OCI-LY3 (cell line): ENCODE results near the gene RAB13.
A peak's percentile ranks its signal among the peaks of the same experiment; 100 is the strongest.

ENCODE experiments used
- H2AFZ ChIP-seq: fragments of 200-600, 300-600 bp; shearing (Covaris generic); 2 replicates; pipeline ENCODE4 v1.6.0; 2014; ENCODE audit warnings: antibody characterized with exemption, low read depth, low read length
- H3K27ac ChIP-seq: fragments of 200-600, 300-600 bp; sonication (generic); 2 replicates; pipeline ENCODE4 v1.5.1; 2014; ENCODE audit warnings: mild to moderate bottlenecking, low read length, moderate library complexity, mixed read lengths
- H3K27me3 ChIP-seq: fragments of 200-600, 300-600 bp; sonication (generic); 2 replicates; pipeline ENCODE4 v1.6.1; 2014; ENCODE audit warnings: low read depth, low read length, mixed read lengths
- H3K36me3 ChIP-seq: fragments of 200-600, 300-600 bp; sonication (generic); replicated peaks from 2 replicates; pipeline ENCODE3; 2014; ENCODE audit warnings: low read depth, low read length, mixed read lengths
- H3K4me1 ChIP-seq: fragments of 300-600, 200-600 bp; sonication (generic); 2 replicates; pipeline ENCODE4 v1.6.1; 2014; ENCODE audit warnings: low read length, mixed read lengths
- H3K4me2 ChIP-seq: fragments of 200-600, 300-600 bp; sonication (generic); 2 replicates; pipeline ENCODE4 v1.6.1; 2014; ENCODE audit warnings: low read length, mixed read lengths
- H3K4me3 ChIP-seq: fragments of 300-600, 200-600 bp; sonication (generic); 2 replicates; pipeline ENCODE4 v1.5.1; 2014; ENCODE audit warnings: antibody characterized with exemption, mild to moderate bottlenecking, low read length, moderate library complexity
- H3K79me2 ChIP-seq: fragments of 300-600, 200-600 bp; shearing (Covaris generic); 2 replicates; pipeline ENCODE4 v1.6.1; 2014; ENCODE audit warnings: mild to moderate bottlenecking, low read length, mixed read lengths
- H3K9ac ChIP-seq: fragments of 300-600, 200-600 bp; shearing (Covaris generic); 2 replicates; pipeline ENCODE4 v1.6.0; 2014; ENCODE audit warnings: mild to moderate bottlenecking, low read length, moderate library complexity
- H3K9me3 ChIP-seq: fragments of 200-600, 300-600 bp; shearing (Covaris generic); 2 replicates; pipeline ENCODE4 v1.6.1; 2014; ENCODE audit warnings: low read length, mixed read lengths; ENCODE audit not compliant: insufficient read depth
- H4K20me1 ChIP-seq: fragments of 200-600, 300-600 bp; sonication (generic); 2 replicates; pipeline ENCODE4 v1.6.1; 2016; ENCODE audit warnings: low read length, mixed read lengths; ENCODE audit not compliant: insufficient read depth
- CTCF ChIP-seq: fragments of 200-600, 300-600 bp; sonication (generic); IDR thresholded peaks from 2 replicates; pipeline ENCODE4 v1.5.1; 2014; ENCODE audit warnings: antibody characterized with exemption, low read length, low read depth
- EZH2phosphoT487 ChIP-seq: fragments of 200-600 bp; shearing (Covaris generic); IDR thresholded peaks from 2 replicates; pipeline ENCODE4 v1.6.1; 2018; ENCODE audit warnings: antibody characterized with exemption, mixed run types, low read depth

The RAB13 gene

GRCh38 chr1:153991151-153991630, 5.1 kb upstream of the RAB13 start:
- H3K36me3 ChIP-seq, result peaks cover 49% of the 10 kb centered on the region
- peak overlapping the region; percentile 91 for H3K4me2 ChIP-seq
- no peaks in the 10 kb centered on the region for H3K9me3 ChIP-seq
- H3K27me3 ChIP-seq, result no peaks in the 10 kb centered on the region
- H3K79me2 ChIP-seq, result peaks cover 22% of the 10 kb centered on the region
- TF ChIP-seq CTCF (no peak), EZH2phosphoT487 (no peak)
- no peak overlapping the region for H2AFZ ChIP-seq
- H3K4me1 ChIP-seq, result peaks cover 23% of the 10 kb centered on the region
- H3K9ac ChIP-seq, result peak overlapping the region; percentile 86
- peak overlapping the region; percentile 64 for H3K27ac ChIP-seq
- 0 out of 2 replicates have a peak, but pooled peaks cover 8% of the 10 kb centered on the region for H4K20me1 ChIP-seq
- H3K4me3 ChIP-seq, result peak overlapping the region; percentile 80

DNA sequence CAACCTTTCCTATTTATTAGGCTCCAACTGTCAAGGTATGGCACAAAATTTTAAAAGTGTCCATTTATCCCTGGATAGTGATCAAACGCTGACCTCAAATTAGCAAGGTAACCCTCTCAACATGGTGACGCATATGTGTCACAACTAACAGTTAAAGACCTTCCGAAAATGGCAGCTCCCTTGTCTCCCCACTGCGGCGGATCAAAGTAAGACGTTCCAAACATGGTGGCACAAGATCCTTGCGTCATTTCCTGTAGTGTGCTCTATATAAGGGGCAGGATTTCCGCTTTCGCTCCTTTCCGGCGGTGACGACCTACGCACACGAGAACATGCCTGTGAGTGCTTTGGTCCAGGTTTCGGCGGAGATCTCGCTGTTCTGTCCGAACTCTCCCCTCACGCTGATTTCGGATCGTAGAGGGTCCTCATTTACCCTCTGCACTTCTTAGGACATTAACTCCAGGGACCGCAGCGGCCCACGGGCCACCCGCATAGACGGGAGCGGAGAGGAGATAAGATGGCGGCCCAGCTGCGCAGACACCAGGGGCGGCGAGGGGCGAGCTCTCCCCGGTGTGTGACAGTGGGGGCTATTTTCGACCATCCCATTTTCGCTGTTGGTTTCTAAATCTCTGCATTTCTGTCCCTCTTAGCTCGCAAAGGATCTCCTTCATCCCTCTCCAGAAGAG, 4.5 kb upstream of the RAB13 start, which contains the start of gene RPS27:
RPS27 (plus strand) TSS at position 295 of the 683 bp plus-strand sequence; CDS start at position 330, 35 bp downstream.
- no peak for TF ChIP-seq CTCF
- TF ChIP-seq EZH2phosphoT487, result no peak
- H4K20me1 ChIP-seq, result 0 out of 2 replicates have a peak, but pooled peaks cover 8% of the 10 kb centered on the region

DNA sequence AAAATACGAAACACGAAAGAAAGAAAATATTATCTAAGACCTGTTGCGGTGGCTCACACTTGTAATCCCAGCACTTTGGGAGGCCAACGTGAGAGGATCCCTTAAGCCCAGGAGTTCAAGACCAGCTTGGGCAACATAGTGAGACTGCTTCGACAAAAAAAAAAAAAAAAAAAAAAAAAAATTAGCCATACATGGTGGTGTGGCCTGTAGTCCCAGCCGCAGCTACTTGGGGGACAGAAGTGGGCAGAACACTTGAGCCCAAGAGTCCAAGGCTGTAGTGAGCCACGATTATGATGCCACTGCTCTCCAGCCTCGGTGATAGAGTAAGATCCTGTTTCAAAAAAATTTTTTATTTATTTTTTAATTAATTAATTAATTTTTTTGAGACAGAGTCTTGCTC, 1.5 kb upstream of the RAB13 start:
- Histone ChIP-seq H3K27me3 (no peaks in the 10 kb centered on the region), H3K9ac (peak overlapping the region; percentile 65; the same call in 1 of the 2 replicates), H3K79me2 (peaks cover 19% of the 10 kb centered on the region), H2AFZ (peak overlapping the region; percentile 46; the same call in 1 of the 2 replicates), H3K36me3 (peaks cover 17% of the 10 kb centered on the region), H3K27ac (peak overlapping the region; percentile 65), H3K4me1 (peaks cover 40% of the 10 kb centered on the region), H3K4me3 (peak overlapping the region; percentile 73), H3K9me3 (no peaks in the 10 kb centered on the region), H3K4me2 (peak overlapping the region; percentile 78), H4K20me1 (0 out of 2 replicates have a peak, but pooled peaks cover 1% of the 10 kb centered on the region)
- TF ChIP-seq EZH2phosphoT487 (no peak), CTCF (no peak)

More for the DNA sequence above, 4.5 kb upstream of the RAB13 start, which contains the start of gene RPS27:
- H3K27me3 ChIP-seq, result no peaks in the 10 kb centered on the region
- peak within 1 kb of the TSS; percentile 80 for H3K4me3 ChIP-seq
- peak within 1 kb of the TSS; percentile 91 for H3K4me2 ChIP-seq
- peak within 1 kb of the TSS; percentile 86 for H3K9ac ChIP-seq
- H3K36me3 ChIP-seq, result peaks cover 45% of the 10 kb centered on the region
- H3K79me2 ChIP-seq, result peaks cover 22% of the 10 kb centered on the region
- H3K27ac ChIP-seq, result peak within 1 kb of the TSS; percentile 64
- H2AFZ ChIP-seq, result peak within 1 kb of the TSS; percentile 69
- no peaks in the 10 kb centered on the region for H3K9me3 ChIP-seq
- peaks cover 28% of the 10 kb centered on the region for H3K4me1 ChIP-seq

GRCh38 chr1:153985341-153985912, 712 bp downstream of the RAB13 start:
- peak overlapping the region; percentile 65 for H3K9ac ChIP-seq
- no peak overlapping the region for H3K27ac ChIP-seq
- H3K4me2 ChIP-seq, result peak overlapping the region; percentile 78
- H2AFZ ChIP-seq, result peak overlapping the region; percentile 73; the same call in 1 of the 2 replicates
- H3K4me1 ChIP-seq, result peaks cover 33% of the 10 kb centered on the region
- no peaks in the 10 kb centered on the region for H3K27me3 ChIP-seq
- TF ChIP-seq EZH2phosphoT487, result no peak
- TF ChIP-seq CTCF, result no peak
- H3K36me3 ChIP-seq, result no peaks in the 10 kb centered on the region
- peak overlapping the region; percentile 73 for H3K4me3 ChIP-seq
- no peaks in the 10 kb centered on the region for H3K9me3 ChIP-seq
- no peaks in the 10 kb centered on the region for H4K20me1 ChIP-seq
- H3K79me2 ChIP-seq, result no peaks in the 10 kb centered on the region
